UCSD-AML1 (cell line): ENCODE data around the gene PTPRN2.

Experiments
- DNase-seq: peaks from one replicate; lab custom pipeline; 2025; ENCODE audit not compliant: unreplicated experiment; lab: John Stamatoyannopoulos, UW

PTPRN2 gene

GRCh38 chr7:157538321-157538720, 1049.3 kb downstream of the PTPRN2 start:
- DNase-seq = no peak

DNA sequence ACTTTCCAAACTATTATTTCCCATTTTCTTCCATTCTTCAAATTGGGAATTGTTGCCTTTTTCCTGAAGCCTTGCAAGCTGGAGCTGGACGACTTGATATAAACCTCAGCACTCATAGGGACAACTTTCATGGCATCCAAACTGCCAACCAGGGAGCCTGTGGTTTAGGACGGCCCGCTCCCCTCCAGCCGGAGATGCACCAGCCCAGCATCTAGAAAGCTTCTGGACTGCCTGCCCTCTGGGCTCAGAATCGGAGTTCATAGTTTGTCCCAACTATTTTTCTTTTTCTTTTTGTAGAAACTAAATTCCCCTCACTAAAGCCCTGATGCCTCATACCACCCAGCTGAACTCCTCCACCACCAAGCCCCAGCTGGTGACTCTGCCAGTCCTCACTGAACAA, 1050.6 kb downstream of the PTPRN2 start:
- DNase-seq = no peak

DNA sequence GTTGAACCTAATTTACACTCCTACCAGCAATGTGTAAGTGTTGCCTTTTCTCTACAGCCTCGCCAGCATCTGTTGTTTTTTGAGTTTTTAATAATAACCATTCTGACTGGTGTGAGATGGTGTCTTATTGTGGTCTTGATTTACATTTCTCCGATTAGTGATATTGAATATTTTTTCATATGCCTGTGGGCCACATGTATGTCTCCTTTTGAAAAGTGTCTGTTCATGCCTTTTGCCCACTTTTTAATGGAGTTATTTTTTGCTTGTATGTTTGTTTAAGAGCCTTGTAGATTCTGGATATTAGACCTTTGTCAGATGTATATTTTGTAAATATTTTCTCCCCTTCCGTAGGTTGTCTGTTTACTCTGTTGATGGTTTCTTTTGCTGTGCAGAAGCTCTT, 1055.6 kb downstream of the PTPRN2 start:
- no peak for DNase-seq

DNA sequence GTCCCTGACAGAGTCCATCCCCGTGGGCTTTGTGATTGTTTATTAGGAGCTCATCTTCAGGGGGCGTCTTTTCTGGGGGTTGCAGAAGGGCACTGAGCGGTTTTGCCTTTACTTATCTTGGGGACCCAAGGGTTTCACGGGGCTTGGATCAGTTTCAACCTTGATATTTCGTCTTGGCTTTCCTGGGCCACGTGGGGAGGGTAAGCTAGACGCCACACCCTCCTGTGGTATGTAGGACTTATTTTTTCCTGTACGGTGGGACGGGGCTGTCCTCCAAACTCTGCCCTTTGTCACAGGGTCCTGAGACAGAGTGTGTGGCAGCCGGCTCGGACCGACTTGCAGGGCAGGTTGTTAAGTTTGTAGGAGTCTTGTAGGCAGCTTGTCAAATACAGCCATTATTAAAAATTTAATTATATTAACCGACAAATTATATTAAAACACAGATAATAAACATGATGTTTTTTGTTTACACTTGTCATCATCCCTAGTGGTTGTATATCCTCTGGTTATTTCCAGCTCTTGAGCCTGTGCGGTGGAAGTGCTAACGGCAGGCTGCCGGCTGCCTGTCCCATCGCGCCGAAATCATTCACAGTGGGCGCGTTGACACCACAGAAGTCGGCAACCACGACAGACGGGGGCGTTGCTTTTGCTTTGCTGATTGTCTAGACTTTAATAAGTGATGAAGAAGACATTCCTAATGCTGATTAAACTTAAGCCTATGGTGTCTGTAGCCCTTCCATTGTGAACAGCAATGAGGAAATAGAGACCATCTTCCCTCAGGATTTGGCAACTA, 1057.7 kb downstream of the PTPRN2 start:
- no peak for DNase-seq

DNA sequence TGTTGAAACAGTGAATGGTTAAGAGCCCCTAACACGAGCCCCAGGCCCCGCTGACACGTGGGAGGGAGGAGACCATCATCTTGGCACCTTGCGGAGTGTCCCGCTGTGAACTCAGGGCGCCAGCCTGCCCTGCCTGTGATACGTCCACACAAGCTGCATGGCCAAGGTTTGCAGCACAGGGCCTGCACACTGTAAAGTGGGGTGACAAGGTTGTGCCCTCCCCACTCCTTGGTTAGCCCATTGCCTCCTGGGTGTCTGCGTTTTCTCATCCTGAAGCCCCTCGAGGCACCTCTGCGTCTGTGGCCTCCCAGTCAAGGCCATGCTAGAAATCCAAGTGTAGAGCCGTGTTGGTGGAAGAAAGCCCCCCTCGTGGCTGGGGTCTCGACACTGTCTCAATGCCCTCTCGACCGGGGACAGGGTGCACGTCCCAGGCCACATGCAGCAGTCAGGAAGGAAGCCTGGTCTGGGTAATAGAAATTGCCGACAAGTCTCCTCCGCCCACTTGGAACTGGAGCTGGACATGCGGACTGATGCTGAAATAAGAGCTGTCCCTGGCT, 1058.8 kb downstream of the PTPRN2 start:
- DNase-seq = no peak

GRCh38 chr7:157527686-157528085, 1059.9 kb downstream of the PTPRN2 start:
- no peak for DNase-seq

DNA sequence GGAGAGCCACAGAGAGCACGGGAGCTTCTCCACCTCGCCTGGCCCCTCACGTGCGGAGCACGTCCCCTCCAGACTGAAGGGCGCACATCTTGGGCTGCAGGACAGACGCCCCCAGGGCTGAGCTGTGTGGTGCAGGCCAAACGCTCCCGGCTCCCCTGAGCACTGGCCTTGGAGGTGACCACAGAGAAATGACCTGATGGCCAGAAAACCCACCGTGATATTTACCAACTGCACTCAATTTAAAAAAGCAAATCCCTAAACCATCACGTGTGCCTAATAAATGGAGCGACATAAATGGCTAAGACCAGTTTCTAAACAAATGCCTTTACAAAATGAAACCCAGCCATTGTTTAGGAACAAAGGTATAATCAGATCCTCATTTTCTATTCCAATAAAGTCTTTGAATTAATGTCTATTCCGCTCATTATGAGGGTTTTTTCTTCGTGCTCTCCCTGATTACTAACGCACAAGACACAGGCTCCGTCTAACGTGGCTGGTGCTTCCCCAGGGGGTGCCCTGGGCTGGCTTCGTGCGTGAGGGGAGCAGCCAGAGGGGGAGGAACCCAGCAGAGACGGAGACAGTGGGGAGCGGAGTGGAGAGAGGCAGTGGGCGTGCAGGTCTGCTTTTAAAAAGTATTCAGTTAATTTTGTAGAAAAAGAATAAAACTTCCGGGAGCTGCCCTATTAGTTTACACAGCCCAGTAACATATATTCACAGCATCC, 1060.5 kb downstream of the PTPRN2 start:
- DNase-seq = no peak

DNA sequence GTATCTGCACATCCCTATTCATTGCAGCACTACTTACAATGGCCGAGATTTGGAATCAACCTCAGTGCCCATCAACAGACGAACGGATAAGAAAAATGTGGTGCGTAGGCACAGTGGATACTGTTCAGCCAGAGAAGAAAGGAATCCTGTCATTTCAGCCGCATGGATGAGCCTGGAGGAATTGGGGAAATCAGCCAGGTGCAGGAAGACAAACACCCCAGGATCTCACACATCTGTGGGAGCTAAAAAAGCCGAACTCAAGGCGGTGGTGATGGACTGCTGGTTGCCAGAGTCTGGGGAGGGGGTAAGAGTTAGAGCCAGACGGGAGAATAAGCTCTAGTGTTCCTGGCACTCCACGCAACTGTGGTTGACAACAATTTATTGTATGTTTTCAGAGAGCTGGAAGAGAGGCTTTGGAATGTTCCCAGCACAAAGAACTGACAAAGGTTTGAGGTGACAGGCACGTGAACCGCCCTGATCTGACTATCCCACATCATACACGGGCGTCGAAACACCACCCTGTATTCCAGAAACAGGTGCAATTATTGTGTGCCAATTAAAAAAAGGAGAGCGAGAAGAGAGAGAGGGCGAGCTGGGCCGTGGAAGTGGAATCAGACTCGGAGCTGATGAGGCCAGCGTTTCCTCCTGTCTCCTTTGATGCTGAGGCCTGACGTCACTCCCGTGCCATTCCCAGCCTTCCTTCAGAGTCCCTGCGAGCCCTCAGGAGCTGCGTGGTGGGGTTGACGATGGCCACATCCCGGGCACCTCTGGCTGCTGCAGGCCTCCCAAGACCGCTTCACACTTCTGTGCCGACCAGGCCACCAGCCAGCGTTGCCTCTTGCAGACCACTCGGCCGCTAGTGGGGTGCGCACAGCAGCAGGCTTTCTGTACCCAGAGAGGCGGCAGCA, 1061.4 kb downstream of the PTPRN2 start:
- DNase-seq = no peak

DNA sequence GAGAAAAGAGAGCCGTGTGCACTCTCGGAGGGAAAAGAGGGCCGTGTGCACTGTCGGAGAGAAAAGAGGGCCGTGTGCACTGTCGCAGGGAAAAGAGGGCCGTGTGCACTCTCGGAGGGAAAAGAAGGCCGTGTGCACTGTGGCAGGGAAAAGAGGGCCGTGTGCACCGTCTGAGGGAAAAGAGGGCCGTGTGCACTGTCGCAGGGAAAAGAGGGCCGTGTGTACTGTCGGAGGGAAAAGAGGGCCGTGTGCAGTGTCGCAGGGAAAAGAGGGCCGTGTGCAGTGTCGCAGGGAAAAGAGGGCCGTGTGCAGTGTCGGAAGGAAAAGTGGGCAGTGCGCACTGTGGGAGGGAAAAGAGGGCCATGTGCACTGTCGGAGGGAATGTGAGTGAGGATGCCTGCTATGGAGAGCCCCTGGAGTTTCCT, 1062.1 kb downstream of the PTPRN2 start:
- no peak for DNase-seq

DNA sequence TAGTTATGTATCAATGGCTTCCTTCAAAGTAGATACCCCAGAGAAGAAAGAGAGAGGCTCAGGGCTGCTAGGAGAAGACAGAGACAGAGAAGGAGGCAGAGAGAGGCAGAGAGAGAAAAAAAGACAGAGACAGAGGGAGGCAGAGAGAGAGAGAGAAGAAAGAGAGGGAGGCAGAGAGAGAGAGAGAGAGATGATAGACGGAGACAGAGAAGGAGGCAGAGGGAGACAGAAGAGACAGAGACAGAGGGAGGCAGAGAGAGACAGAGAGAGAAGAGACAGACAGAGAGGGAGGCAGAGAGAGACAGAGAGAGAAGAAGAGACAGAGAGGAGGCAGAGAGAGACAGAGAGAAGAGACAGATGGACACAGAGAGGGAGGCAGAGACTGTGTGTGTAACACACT, 1062.9 kb downstream of the PTPRN2 start:
- DNase-seq = no peak

DNA sequence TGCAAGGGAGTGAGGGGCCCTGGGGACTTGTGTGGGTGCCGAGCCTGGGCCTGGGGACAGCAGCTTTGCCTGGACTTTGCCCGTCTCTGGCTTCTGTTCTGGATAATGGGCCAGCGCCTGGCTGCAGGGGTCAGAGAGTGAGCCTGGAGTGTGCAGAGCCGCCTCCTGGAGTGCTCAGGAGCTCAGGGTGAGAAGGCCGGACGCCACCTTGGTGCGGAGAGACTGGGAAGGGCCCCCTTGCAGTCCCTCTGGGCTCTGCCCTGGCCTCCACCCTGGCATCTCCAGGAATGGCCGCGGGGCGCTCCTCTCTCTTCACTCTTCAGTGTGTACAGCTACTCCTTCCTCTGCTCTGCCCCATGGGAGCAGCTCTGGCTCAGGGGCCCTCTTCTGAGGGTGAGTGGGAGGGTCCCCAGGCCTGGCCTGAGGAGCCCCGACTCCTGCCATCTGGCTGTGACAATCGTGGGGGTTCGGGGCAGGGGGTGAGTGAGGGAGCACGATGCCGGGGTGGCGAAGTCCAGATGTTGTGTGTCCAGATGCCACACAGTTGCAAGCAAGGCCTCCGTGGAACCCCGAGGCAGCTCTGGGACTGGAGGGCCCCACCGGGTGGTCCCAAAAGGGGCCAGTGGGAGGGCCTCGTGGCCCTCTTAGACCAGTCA, 1063.7 kb downstream of the PTPRN2 start:
- no peak for DNase-seq

- DNase-seq = no peak
Observed at GRCh38 chr7:157523371-157523765, 1064.3 kb downstream of the PTPRN2 start.

- DNase-seq = no peak
Observed at GRCh38 chr7:157522954-157523353, 1064.7 kb downstream of the PTPRN2 start.

- no peak for DNase-seq
Observed at GRCh38 chr7:157522189-157522588, 1065.4 kb downstream of the PTPRN2 start.

- no peak for DNase-seq
Observed at GRCh38 chr7:157521752-157522151, 1065.9 kb downstream of the PTPRN2 start.

DNA sequence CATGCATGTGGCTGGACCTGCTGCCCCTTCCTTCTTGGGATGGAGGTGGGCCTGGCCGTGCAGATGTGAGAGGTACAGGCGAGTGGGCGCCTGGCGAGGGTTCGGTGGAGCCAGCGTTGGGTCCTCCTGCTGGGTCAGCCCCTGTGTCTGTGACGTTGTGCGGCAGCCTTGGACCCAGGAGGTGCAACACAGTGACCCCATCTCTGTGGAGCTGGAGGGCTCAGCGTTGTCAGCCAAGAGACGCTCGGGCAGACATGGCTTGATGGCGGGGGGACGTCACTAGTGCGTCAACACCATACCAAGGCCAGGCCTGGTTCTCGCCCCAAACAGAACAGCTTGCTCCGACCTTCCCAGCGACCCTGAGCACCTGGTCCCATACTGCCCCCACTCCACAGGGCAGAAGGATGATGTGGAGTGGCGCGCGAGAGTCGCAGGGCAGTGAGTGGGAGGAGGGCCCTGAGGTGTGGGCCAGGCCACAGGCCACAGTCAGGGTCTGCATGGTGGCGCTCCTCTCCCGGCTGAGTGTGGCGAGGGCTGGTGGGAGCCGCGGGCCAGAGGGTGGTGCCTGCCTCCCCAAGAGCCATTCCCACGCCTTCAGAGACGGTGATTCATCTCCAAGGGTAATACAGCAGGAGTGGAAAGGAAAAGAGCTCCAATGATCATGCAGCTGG, 1066.4 kb downstream of the PTPRN2 start:
- DNase-seq = no peak

- no peak for DNase-seq
Observed at GRCh38 chr7:157520249-157520648, 1067.4 kb downstream of the PTPRN2 start.

- no peak for DNase-seq
Observed at GRCh38 chr7:157519798-157520244, 1067.8 kb downstream of the PTPRN2 start.

- no peak for DNase-seq
Observed at GRCh38 chr7:157519246-157519645, 1068.4 kb downstream of the PTPRN2 start.
